WERI-Rb-1 (cell line): ENCODE data around the gene CTNNA3.

ENCODE experiments used
- DNase-seq: peaks from one replicate; pipeline ENCODE4 v3.0.0-alpha.2; 2020
- H3K27ac ChIP-seq: fragments of 250-450 bp; sonication (Bioruptor Pico); 2 replicates; pipeline ENCODE4 v1.5.1; 2020; ENCODE audit warnings: mild to moderate bottlenecking, moderate library complexity
- H3K27me3 ChIP-seq: fragments of 250-450 bp; sonication (Bioruptor Pico); 2 replicates; pipeline ENCODE4 v1.5.1; 2021; ENCODE audit warnings: mild to moderate bottlenecking, low read depth, moderate library complexity; ENCODE audit not compliant: insufficient read depth, severe bottlenecking
- H3K36me3 ChIP-seq: fragments of 250-450 bp; sonication (Bioruptor Pico); 2 replicates; pipeline ENCODE4 v1.5.1; 2020; ENCODE audit warnings: mild to moderate bottlenecking, moderate library complexity
- H3K4me3 ChIP-seq: 2 replicates; pipeline ENCODE4 v1.5.1; 2011; ENCODE audit warnings: low read depth, mild to moderate bottlenecking, control low read depth, low read length
- H3K9me3 ChIP-seq: fragments of 250-450 bp; sonication (Bioruptor Pico); 2 replicates; pipeline ENCODE4 v1.5.1; 2021; ENCODE audit warnings: mild to moderate bottlenecking, moderate library complexity; ENCODE audit not compliant: severe bottlenecking
- TF ChIP-seq, protein P1 (sequence below): IDR thresholded peaks from 2 replicates; pipeline ENCODE4 v1.5.1; 2011; ENCODE audit warnings: low read depth, mild to moderate bottlenecking, control low read depth, inconsistent platforms, low read length

Gene CTNNA3

GRCh38 chr10:66329147-66329546, 1366.8 kb downstream of the CTNNA3 start:
- Histone ChIP-seq H3K4me3 (no peak overlapping the region), H3K36me3 (no peaks in the 10 kb centered on the region), H3K27ac (no peak overlapping the region), H3K9me3 (no peaks in the 10 kb centered on the region), H3K27me3 (no peaks in the 10 kb centered on the region)
- DNase-seq, result no peak
- TF ChIP-seq, protein P1, sequence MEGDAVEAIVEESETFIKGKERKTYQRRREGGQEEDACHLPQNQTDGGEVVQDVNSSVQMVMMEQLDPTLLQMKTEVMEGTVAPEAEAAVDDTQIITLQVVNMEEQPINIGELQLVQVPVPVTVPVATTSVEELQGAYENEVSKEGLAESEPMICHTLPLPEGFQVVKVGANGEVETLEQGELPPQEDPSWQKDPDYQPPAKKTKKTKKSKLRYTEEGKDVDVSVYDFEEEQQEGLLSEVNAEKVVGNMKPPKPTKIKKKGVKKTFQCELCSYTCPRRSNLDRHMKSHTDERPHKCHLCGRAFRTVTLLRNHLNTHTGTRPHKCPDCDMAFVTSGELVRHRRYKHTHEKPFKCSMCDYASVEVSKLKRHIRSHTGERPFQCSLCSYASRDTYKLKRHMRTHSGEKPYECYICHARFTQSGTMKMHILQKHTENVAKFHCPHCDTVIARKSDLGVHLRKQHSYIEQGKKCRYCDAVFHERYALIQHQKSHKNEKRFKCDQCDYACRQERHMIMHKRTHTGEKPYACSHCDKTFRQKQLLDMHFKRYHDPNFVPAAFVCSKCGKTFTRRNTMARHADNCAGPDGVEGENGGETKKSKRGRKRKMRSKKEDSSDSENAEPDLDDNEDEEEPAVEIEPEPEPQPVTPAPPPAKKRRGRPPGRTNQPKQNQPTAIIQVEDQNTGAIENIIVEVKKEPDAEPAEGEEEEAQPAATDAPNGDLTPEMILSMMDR, result no peak

DNA sequence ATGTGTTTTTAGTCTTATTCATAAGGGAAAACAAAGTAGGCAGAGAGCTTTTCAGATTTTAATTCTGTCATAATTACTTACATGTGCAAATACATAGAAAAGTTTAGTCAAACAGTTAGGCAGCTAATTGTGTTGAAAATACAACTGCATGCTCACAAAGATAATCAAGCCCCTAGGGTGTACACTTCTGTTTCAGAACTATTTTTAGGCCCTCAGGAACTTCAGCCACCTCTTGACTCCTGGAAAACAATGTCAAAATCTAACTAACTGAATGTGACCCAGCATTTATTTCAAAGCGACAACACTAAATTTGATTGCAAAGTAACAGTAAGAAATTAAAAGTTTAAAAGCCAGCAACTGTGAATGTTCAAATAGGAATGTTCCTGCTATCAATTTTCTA, 1369.1 kb downstream of the CTNNA3 start:
- no peak for DNase-seq
- TF ChIP-seq, protein P1, result no peak
- no peaks in the 10 kb centered on the region for H3K27me3 ChIP-seq
- H3K9me3 ChIP-seq, result no peaks in the 10 kb centered on the region
- no peak overlapping the region for H3K27ac ChIP-seq
- H3K36me3 ChIP-seq, result no peaks in the 10 kb centered on the region
- no peak overlapping the region for H3K4me3 ChIP-seq

DNA sequence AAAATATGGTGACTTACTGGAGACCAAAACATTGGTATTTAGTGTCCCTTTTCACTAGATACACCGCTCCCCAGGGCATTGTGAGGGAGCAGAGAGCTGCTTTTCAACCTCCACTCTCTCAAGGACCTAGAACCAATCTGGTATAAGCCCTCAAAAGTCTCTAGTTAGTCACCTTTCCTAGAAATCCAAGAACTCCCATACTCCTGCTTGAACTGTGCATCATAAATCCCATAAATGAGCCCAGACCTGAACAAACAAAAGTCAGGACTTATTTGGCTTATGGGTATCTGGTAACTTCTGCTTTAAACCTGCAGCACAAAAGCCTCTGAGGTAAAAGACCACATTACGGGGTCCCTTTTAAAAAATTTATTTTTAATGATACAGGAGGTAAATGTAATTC, 1373.2 kb downstream of the CTNNA3 start:
- H3K9me3 ChIP-seq, result no peaks in the 10 kb centered on the region
- H3K36me3 ChIP-seq, result no peaks in the 10 kb centered on the region
- TF ChIP-seq, protein P1, result no peak
- H3K27me3 ChIP-seq, result no peaks in the 10 kb centered on the region
- DNase-seq, result no peak
- H3K4me3 ChIP-seq, result no peak overlapping the region
- H3K27ac ChIP-seq, result no peak overlapping the region

DNA sequence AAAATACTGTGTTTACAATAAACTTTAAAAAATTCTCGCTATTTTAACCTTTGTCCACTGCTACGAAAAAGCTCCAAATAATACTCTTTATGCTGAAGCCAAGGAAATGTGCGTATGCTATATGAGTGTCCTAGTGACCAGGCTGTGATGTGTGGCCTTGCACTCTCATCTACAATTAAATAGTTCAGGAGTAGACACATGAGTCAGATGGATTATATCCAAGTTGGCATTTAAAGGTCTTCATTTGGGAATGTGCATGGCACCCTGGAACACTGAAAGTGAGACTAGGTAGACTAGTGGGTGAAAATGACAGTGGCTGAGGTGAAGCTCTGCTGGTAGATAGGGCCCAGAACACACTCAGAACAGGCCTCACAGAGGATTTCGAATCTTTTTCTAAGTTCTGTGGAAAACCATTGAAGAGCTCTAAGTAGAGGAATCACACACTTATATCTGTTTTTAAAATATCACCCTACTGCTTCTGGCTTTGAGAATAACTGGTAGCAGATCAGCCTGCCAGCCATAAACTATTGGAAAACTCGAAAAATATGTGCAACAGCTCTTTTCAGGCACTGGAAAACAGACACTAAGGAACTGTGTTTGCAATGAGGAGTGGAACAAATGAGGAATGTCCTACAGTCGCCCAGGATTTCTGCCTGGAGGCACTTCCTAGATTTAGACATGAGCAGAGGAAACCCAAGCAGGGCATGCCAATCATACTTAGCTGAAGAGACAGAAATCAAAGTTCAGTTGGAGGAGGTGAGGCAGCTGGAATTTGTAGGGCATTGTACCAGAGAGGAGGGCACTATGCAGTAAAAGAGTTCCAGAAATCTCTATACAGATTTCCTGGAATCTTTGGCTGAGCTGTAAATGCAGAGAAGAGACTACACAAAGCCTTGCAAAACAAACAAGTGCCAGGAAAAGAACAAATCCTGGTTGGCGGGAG, 1374.0 kb downstream of the CTNNA3 start:
- DNase-seq, result no peak
- Histone ChIP-seq H3K27me3 (no peaks in the 10 kb centered on the region), H3K27ac (no peak overlapping the region), H3K4me3 (no peak overlapping the region), H3K9me3 (no peaks in the 10 kb centered on the region), H3K36me3 (no peaks in the 10 kb centered on the region)
- TF ChIP-seq, protein P1, result no peak

DNA sequence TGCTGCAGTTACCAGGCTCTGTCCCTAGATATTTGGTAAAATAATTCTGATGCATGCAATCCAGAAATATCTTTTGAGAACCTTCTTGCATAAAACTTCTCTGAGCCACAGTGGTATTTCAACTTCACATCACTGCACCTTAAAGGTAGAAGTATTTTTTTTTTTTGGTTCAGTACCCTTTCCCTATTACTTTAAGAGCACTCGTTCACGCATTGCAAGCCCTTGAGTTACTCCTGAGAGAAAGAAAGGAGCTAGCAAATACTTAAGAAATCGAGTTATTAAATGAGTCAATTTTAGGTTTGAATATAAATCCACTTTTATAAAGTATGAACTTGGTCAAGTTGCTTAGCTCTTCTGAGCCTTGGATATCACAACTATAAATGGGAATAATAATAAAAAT, 1377.2 kb downstream of the CTNNA3 start:
- DNase-seq, result no peak

More for the DNA sequence above, 1377.2 kb downstream of the CTNNA3 start:
- Histone ChIP-seq H3K27me3 (no peaks in the 10 kb centered on the region), H3K27ac (no peak overlapping the region), H3K36me3 (no peaks in the 10 kb centered on the region), H3K9me3 (no peaks in the 10 kb centered on the region), H3K4me3 (no peak overlapping the region)
- TF ChIP-seq, protein P1, result no peak
